Heart left ventricle (tissue), 16 donors: ENCODE results near the gene RANGAP1. TPM values are rescaled to one million over a fixed set of nuclear protein-coding genes. Genes with fewer than 3 reads are reported as not detected.

Experiments
- ATAC-seq, 4 donors: fragments of 200-7000 bp; cut with Tn5 transposase; one replicate each; pipeline ENCODE4 v1.9.1; 2020 to 2022; ENCODE audit warnings: moderate library complexity in 4 of 4, mild to moderate bottlenecking in 3 of 4, moderate number of reproducible peaks in 1 of 4
- DNase-seq, 5 donors: peaks; one replicate each; pipeline ENCODE4 v3.0.0-alpha.2; 2020
- H3K27ac ChIP-seq, 12 donors: fragments of 200-600 bp; sonication (generic) in 4 of 12; one replicate each; pipeline versions ENCODE4 v1.5.0 to v1.8.0; 2016 to 2022; ENCODE audit warnings: mild to moderate bottlenecking in 2 of 12
- H3K27me3 ChIP-seq, 9 donors: fragments of 200-600 bp; sonication (generic) in 2 of 9; one replicate each; pipeline versions ENCODE4 v1.5.1 to v1.8.0; 2016 to 2022; ENCODE audit warnings: mild to moderate bottlenecking in 3 of 9
- H3K36me3 ChIP-seq, 9 donors: fragments of 200-600 bp; sonication (generic) in 2 of 9; one replicate each; pipeline versions ENCODE4 v1.5.0 to v1.8.0; 2018 to 2022; ENCODE audit warnings: mild to moderate bottlenecking in 2 of 9
- H3K4me1 ChIP-seq, 12 donors: fragments of 200-600 bp; sonication (generic) in 4 of 12; one replicate each; pipeline versions ENCODE4 v1.5.0 to v1.8.0; 2016 to 2022; ENCODE audit warnings: mild to moderate bottlenecking in 3 of 12
- H3K4me3 ChIP-seq, 12 donors: fragments of 200-600 bp; sonication (generic) in 4 of 12; one replicate each; pipeline versions ENCODE4 v1.5.0 to v1.8.0; 2017 to 2022; ENCODE audit warnings: mild to moderate bottlenecking in 9 of 12, moderate library complexity in 4 of 12
- H3K9me3 ChIP-seq, 12 donors: fragments of 200-600 bp; sonication (generic) in 4 of 12; one replicate each; pipeline versions ENCODE4 v1.5.0 to v1.8.0; 2016 to 2022; ENCODE audit warnings: mild to moderate bottlenecking in 1 of 12
- CTCF ChIP-seq, 12 donors: fragments of 200-600 bp; sonication (generic) in 4 of 12; IDR thresholded peaks; one replicate each; pipeline versions ENCODE4 v1.5.0 to v1.8.0; 2018 to 2022; ENCODE audit warnings: antibody characterized with exemption in 12 of 12, mild to moderate bottlenecking in 5 of 12
- POLR2A ChIP-seq, 2 donors: fragments of 450-650 bp; IDR thresholded peaks; one replicate each; pipeline ENCODE4 v1.6.1; 2017; ENCODE audit warnings: antibody characterized with exemption in 2 of 2, mild to moderate bottlenecking in 2 of 2, moderate library complexity in 2 of 2
- WGBS, 4 donors: extraction: QIAGEN DNeasy Blood & Tissue Kit in 2 of 4; methylation state at CpG; one replicate each; pipeline versions ENCODE4 v1.1.5 to v1.1.7; 2013 to 2018; 5-methylcytosine and 5-hydroxymethylcytosine counted together
- intact Hi-C, 10 donors: fragments of 100-400 bp; cut with DNase I; formaldehyde crosslinking; loops; one replicate each; pipeline versions ENCODE4 v1.11.1 to v1.14.2; 2022
- polyA plus RNA-seq, 2 donors: library from polyadenylated mRNA; stranded (reverse); fragments of 200-250 nt; gene quantifications; one replicate each; pipeline ENCODE4 v1.2.3, GENCODE V29; 2013
- total RNA-seq, 9 donors: library from RNA; depleted of rRNA in 2 of 9; stranded (reverse); fragments of >200 nt in 2 of 9; fragmentation: NEBNext Ultra II Directional in 3 of 9; extraction: Animal tissue kit (Norgen Biotek cat#: 25700) in 3 of 9; gene quantifications; one replicate each; pipeline versions ENCODE4 v1.1.0 to v1.2.4, GENCODE V29; 2016 to 2023
- donor health status: ischemic (EF 13 %, LVEDD 7.1; RV severe dilation, severe dysfunction).
- donor health status: healthy with polysubstance abuse.
- donor health status: DM: no; HTN: yes; CAD: no.
- donor health status: DM: no; HTN: no; CAD: no.
- donor health status: ischemic (EF 25% LVEDD 6.9; RV normal size, moderate dysfunction).
- donor health status: ischemic (EF 25% LVEDD 5.7; RV mildly dilated, moderate dysfunction).
- donor health status: healthy.
- donor health status: DM: yes; HTN: yes; CAD: no.
- donor health status: ischemic (EF 35%, LVEDD 5.7; RV mildly dilated, moderate dysfunction).
- donor health status: nonischemic (EF 11% LVEDD 7.7; RV severe dilation, severe dysfunction).
- donor health status: DM: yes; HTN: yes; CAD: no.
- donor health status: PGD.
- donor health status: ischemic (EF 29% LVEDD 5.4; RV normal size, mild dysfunction).
- donor health status: nonischemic (EF 23%, LVEDD 6.1; RV moderate dilation, normal function).

Gene RANGAP1
- total and polyA plus RNA-seq, 11 donors: 23.7 to 125 (median 35.0) TPM

- intact Hi-C loops: no loop called here
- Histone ChIP-seq H3K27me3 (no peaks in the 10 kb centered on the region), H3K4me3 (no peak overlapping the region), H3K36me3 (no peaks in the 10 kb centered on the region), H3K27ac (no peak overlapping the region), H3K9me3 (no peaks in the 10 kb centered on the region), H3K4me1 (peaks cover 0 to 22% (median 8%) of the 10 kb centered on the region in 12 donors)
- DNase-seq (peak in 1 of 5 donors; percentile 28), ATAC-seq (no peak)
- TF ChIP-seq POLR2A (IDR thresholded peaks at IDR 0.05): no peak
- 71 to 78% (median 78%) methylated on average over 8 of the region's 8 CpGs for WGBS, 4 donors
Observed at GRCh38 chr22:41290262-41291221, 4.6 kb upstream of the RANGAP1 start.

DNA sequence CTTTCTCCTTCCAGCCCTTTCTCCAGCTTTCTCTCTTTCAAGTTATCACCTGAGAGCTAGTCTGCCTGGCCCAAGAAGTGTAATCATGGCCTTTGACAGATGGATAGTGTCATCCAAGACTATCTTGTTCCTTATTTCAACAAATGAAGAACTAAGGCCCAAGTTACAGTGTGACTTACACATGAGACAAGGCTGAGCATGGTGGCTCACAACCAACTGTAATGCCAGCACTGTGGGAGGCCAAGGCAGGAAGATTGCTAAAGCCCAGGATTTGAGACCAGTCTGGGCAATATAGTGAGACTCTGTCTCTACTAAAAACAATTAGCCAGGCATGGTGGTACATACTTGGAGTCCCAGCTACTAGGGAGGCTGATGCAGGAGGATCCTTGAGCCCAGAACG is 3.7 kb upstream of the RANGAP1 start:
- Histone ChIP-seq H3K9me3 (no peaks in the 10 kb centered on the region), H3K4me3 (no peak overlapping the region), H3K27ac (peak overlapping the region in 1 of 12 donors; percentile 91), H3K36me3 (peaks cover 0 to under 1% (median 0%) of the 10 kb centered on the region in 9 donors), H3K4me1 (peaks cover 0 to 29% (median 17%) of the 10 kb centered on the region in 12 donors), H3K27me3 (no peaks in the 10 kb centered on the region)
- TF ChIP-seq CTCF (IDR thresholded peaks at IDR 0.05): no peak
- TF ChIP-seq POLR2A (IDR thresholded peaks at IDR 0.05): no peak
- ATAC-seq: no peak
- peak in 1 of 5 donors; percentile 7 for DNase-seq
- intact Hi-C loops: loop anchor here in 3 of 10 donors (5.0 to 10.0 kb wide), 3 partner anchors 78 to 365 kb away; no protein-coding TSS in a partner anchor
- WGBS, 4 donors: 96 to 100% (median 97%) methylated on average over 1 of the region's 1 CpG

DNA sequence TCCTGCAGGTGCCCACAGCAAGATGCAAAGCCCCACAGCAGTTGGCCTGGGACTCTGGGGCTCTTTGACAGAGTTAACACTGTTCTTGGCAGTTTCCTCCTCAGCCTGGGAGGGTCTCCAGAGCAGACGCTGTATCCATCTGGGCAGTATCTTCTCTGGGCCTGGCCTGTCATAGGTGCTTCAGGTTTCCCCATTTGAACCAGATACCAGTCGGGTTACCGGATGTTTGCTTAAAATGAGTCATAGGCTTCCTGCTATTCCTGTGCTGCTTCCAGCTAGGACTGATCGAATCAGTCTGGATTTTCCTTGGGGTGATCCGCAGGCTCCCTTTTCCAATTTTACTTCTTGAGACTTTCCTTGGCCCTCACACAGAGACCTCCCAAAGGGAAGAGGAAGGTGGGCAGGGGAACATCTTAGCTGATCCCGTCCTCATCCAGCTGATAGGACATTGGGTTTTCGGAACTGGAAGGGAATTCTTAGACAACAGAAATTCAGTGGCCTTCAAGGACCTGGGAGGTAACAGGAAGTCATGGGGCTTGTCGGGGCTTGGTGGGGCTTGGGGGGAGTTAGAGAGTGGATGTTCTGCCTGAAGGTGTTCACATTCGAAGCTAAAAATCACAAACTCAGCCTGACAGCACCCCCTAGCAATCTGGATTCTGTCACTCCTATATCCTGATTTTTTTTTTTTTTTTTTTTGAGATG is 2.4 kb upstream of the RANGAP1 start:
- ATAC-seq: no peak

More for the DNA sequence above, 2.4 kb upstream of the RANGAP1 start:
- DNase-seq: peak in 1 of 5 donors; percentile 20
- intact Hi-C loops: loop anchor here in 3 of 10 donors (5.0 to 10.0 kb wide), 3 partner anchors 79 to 364 kb away; no protein-coding TSS in a partner anchor
- no peaks in the 10 kb centered on the region for H3K9me3 ChIP-seq
- H3K27me3 ChIP-seq: no peaks in the 10 kb centered on the region
- H3K27ac ChIP-seq: peak overlapping the region in 11 of 12 donors; percentile 22 to 91 (median 58)
- TF ChIP-seq POLR2A (IDR thresholded peaks at IDR 0.05) (no peak), CTCF (IDR thresholded peaks at IDR 0.05) (no peak)
- H3K36me3 ChIP-seq: peaks cover 0 to 14% (median 9%) of the 10 kb centered on the region in 9 donors
- H3K4me1 ChIP-seq: peaks cover 0 to 34% (median 17%) of the 10 kb centered on the region in 12 donors
- no peak overlapping the region for H3K4me3 ChIP-seq
- 40 to 54% (median 43%) methylated on average over 9 of the region's 9 CpGs for WGBS, 4 donors
